GM12878 (cell line): ENCODE results near the gene RIC8B. TPM values are rescaled to one million over a fixed set of nuclear protein-coding genes. Genes with fewer than 3 reads are reported as not detected.
A peak's percentile ranks its signal among the peaks of the same experiment; 100 is the strongest.

Experiments
- ATAC-seq: fragments of 200-7000 bp; cut with Tn5 transposase; 3 replicates; pipeline ENCODE4 v1.9.1; 2020; ENCODE audit warnings: mild to moderate bottlenecking, moderate library complexity
- BruUV-seq: library from RNA; stranded (reverse); fragments of 400-500 nt; replicated peaks from 2 replicates; lab custom pipeline; 2021; lab: Mats Ljungman, UMichigan
- CTCF ChIA-PET: fragments of 300-600 bp; sonication (Branson Sonifier 250); formaldehyde crosslinking; extraction: SDS; loops from one replicate; lab custom pipeline; 2021; ENCODE audit warnings: inconsistent platforms; lab: Yijun Ruan, JAX
- POLR2A ChIA-PET: fragments of 350-600 bp; formaldehyde crosslinking; extraction: SDS; loops from one replicate; lab custom pipeline; 2021; ENCODE audit warnings: inconsistent platforms; lab: Charles Lee
- RAD21 ChIA-PET: fragments of 300-600 bp; sonication (Branson Sonifier 250); formaldehyde crosslinking; loops from one replicate; lab custom pipeline; 2023; ENCODE audit warnings: antibody characterized with exemption; ENCODE audit not compliant: unreplicated experiment; lab: Charles Lee
- SMC1A ChIA-PET: fragments of 300-600 bp; sonication (Branson Sonifier 250); formaldehyde crosslinking; loops from one replicate; lab custom pipeline; 2023; ENCODE audit not compliant: unreplicated experiment, uncharacterized antibody; lab: Charles Lee
- DNase-seq: peaks from one replicate; pipeline ENCODE4 v3.0.0-alpha.2; 2011; ENCODE audit warnings: low read depth, low spot score
- FAIRE-seq: peaks from 3 replicates; lab custom pipeline; 2011; peaks lifted over from hg19 to GRCh38; lab: Jason Lieb, UNC
- H2AFZ ChIP-seq: 2 replicates; pipeline ENCODE4 v1.6.0; 2011; ENCODE audit warnings: low read depth, low read length, control low read depth; ENCODE audit not compliant: control insufficient read depth
- H3K27ac ChIP-seq: 2 replicates; pipeline ENCODE4 v1.5.1; 2011; ENCODE audit warnings: control low read depth; ENCODE audit not compliant: control insufficient read depth, insufficient read depth
- H3K27me3 ChIP-seq, 2 experiments: replicated peaks in 1 of 2; 2 replicates each; pipeline versions ENCODE4 v1.6.0 to v1.6.1; 2011; ENCODE audit warnings: low read length in 1 of 2; ENCODE audit not compliant: control insufficient read depth in 2 of 2, insufficient read depth in 2 of 2
- H3K36me3 ChIP-seq, 2 experiments: 2 replicates each; pipeline ENCODE4 v1.5.1; 2011; ENCODE audit warnings: low read length in 1 of 2; ENCODE audit not compliant: control insufficient read depth in 2 of 2, insufficient read depth in 2 of 2
- H3K4me1 ChIP-seq: 2 replicates; pipeline ENCODE4 v1.6.1; 2011; ENCODE audit warnings: mild to moderate bottlenecking, low read length, moderate library complexity, mixed read lengths; ENCODE audit not compliant: control insufficient read depth, insufficient read depth
- H3K4me2 ChIP-seq: 2 replicates; pipeline ENCODE4 v1.6.0; 2011; ENCODE audit warnings: control low read depth; ENCODE audit not compliant: control insufficient read depth, insufficient read depth
- H3K4me3 ChIP-seq: fragments of 200-600 bp; sonication (generic); 2 replicates; pipeline ENCODE4 v1.5.1; 2016
- H3K79me2 ChIP-seq: 2 replicates; pipeline ENCODE4 v1.6.0; 2011; ENCODE audit warnings: low read length; ENCODE audit not compliant: control insufficient read depth, insufficient read depth
- H3K9ac ChIP-seq: 2 replicates; pipeline ENCODE4 v1.8.0; 2011; ENCODE audit warnings: low read length, control low read depth, mixed read lengths; ENCODE audit not compliant: control insufficient read depth, insufficient read depth
- H3K9me3 ChIP-seq: replicated peaks from 3 replicates; pipeline ENCODE4 v1.5.1; 2011; ENCODE audit warnings: mild to moderate bottlenecking, low read length; ENCODE audit not compliant: control insufficient read depth, insufficient read depth
- H4K20me1 ChIP-seq: 2 replicates; pipeline ENCODE4 v1.6.0; 2011; ENCODE audit not compliant: control insufficient read depth, insufficient read depth
- ASH2L ChIP-seq: fragments of 300-600, 200-600 bp; sonication (generic); IDR thresholded peaks from 2 replicates; pipeline ENCODE4 v1.6.1; 2017; ENCODE audit warnings: low read depth, mild to moderate bottlenecking, borderline replicate concordance
- RAD21 ChIP-seq: IDR thresholded peaks from 2 replicates; pipeline ENCODE4 v1.6.1; 2011; ENCODE audit warnings: mild to moderate bottlenecking, low read depth, low read length, moderate library complexity; ENCODE audit not compliant: insufficient read depth
- SMC3 ChIP-seq: IDR thresholded peaks from 2 replicates; pipeline ENCODE4 v1.6.1; 2011; ENCODE audit warnings: low read length, improper control_type of control experiment, borderline replicate concordance
- TBL1XR1 ChIP-seq: IDR thresholded peaks from 2 replicates; pipeline ENCODE4 v1.6.1; 2012; ENCODE audit warnings: low read depth, low read length, improper control_type of control experiment
- WGBS: methylation state at CpG from one replicate; pipeline ENCODE4 v1.1.6; 2016; ENCODE audit warnings: low lambda C conversion rate; ENCODE audit not compliant: insufficient replicate concordance, insufficient coverage; ENCODE audit errors: missing lambda C conversion rate; 5-methylcytosine and 5-hydroxymethylcytosine counted together
- in situ Hi-C: fragments of 300-500 bp; cut with MboI; formaldehyde crosslinking; loops from 9 replicates; pipeline ENCODE4 v1.14.3; 2018; ENCODE audit warnings: mixed read lengths
- intact Hi-C: fragments of 100-400 bp; cut with micrococcal nuclease; formaldehyde crosslinking; loops from one replicate; pipeline ENCODE4 v1.14.2; 2022; ENCODE audit not compliant: unreplicated experiment
- polyA plus RNA-seq, 11 experiments: library from polyadenylated mRNA; depleted of rRNA in 4 of 11; unstranded in 6 of 11; stranded (reverse) in 5 of 11; fragments of >200 nt; fragmentation: Nextera tagmentation in 4 of 11; fragmentation: Illumina TruSeq in 1 of 11; extraction: Ambion mirVana in 4 of 11; extraction: Trizol in 1 of 11; gene quantifications; 1 replicate in 1 of 11; 2 replicates in 10 of 11; pipeline versions ENCODE4 v1.2.1 to v1.2.3, GENCODE V29; 2011 to 2016; ENCODE audit warnings: inconsistent platforms in 2 of 11, missing spikeins in 2 of 11, low read depth in 1 of 11
- total RNA-seq, 4 experiments: library from RNA; depleted of rRNA in 3 of 4; stranded (reverse); fragments of >200 nt in 3 of 4; fragmentation: Illumina TruSeq in 1 of 4; extraction: Trizol in 1 of 4; gene quantifications; 2 replicates each; pipeline versions ENCODE4 v1.2.1 to v1.2.3, GENCODE V29; 2013 to 2021
- TF ChIP-seq, protein P1 (sequence below), 3 experiments: IDR thresholded peaks in 2 of 3; conservative IDR thresholded peaks in 1 of 3; 2 replicates each; pipeline ENCODE4 v1.5.1; 2011; ENCODE audit warnings: low read depth in 3 of 3, low read length in 3 of 3, mild to moderate bottlenecking in 3 of 3, control low read depth in 2 of 3, moderate library complexity in 2 of 3, inconsistent platforms in 1 of 3, mixed read lengths in 1 of 3; ENCODE audit not compliant: control insufficient read depth in 2 of 3, insufficient read depth in 1 of 3; ENCODE audit errors: extremely low read depth in 1 of 3

The RIC8B gene
- total and polyA plus RNA-seq, 10 of the 15 experiments (the other 5 are each of a cell fraction or from before 2014, with no cell fraction given), result 2.3 to 10.8 (median 6.2) TPM

DNA sequence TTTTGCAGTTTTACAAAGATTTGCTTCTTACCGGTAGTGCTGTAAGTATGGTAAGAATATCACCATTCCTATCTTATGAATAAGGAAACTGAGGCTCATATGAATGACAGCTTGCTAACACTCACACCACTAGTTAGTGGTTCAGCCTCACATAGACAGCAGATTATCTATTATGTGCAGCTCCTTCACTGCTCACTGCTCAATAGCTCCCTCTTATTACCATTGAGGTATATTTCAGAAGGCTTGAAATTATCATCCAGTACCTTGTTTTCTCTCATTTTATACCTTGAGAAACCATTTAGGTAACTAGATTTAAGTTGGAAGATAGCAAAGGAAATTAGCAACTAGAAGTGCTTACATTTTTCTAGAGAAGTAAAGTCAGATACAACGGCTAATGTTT, 15.5 kb downstream of the RIC8B start:
- Histone ChIP-seq H3K9ac (no peak overlapping the region), H3K79me2 (no peaks in the 10 kb centered on the region), H2AFZ (no peak overlapping the region), H3K4me2 (no peak overlapping the region), H3K4me1 (no peaks in the 10 kb centered on the region), H3K27me3 (no peaks in the 10 kb centered on the region), H3K9me3 (peaks cover 4% of the 10 kb centered on the region; the same call in 2 of the 3 replicates), H3K36me3 (peaks cover 4 to 11% of the 10 kb centered on the region in 2 experiments), H4K20me1 (no peaks in the 10 kb centered on the region), H3K4me3 (no peak overlapping the region), H3K27ac (no peak overlapping the region)
- ATAC-seq, result peak; percentile 69
- no peak for DNase-seq
- no TSS peak for BruUV-seq
- in situ Hi-C loops (no loop called here), intact Hi-C loops (no loop called here)
- ChIA-PET RAD21 (interaction anchor here (0.7 to 1.4 kb wide), 5 partner anchors 10 to 54 kb away, joined by 3 to 8 read pairs (median 3); no protein-coding TSS in a partner anchor), SMC1A (interaction anchor here (0.6 to 2.8 kb wide), 13 partner anchors 9 to 129 kb away, joined by 3 to 9 read pairs (median 3); partner anchors contain the start of gene RIC8B), POLR2A (interaction anchor here (0.7 to 1.8 kb wide), 4 partner anchors 12 to 278 kb away, joined by 3 to 6 read pairs (median 4); no protein-coding TSS in a partner anchor), CTCF (interaction anchor here (1.1 to 2.8 kb wide), 9 partner anchors 11 to 127 kb away, joined by 3 to 16 read pairs (median 5); no protein-coding TSS in a partner anchor)
- 34% methylated on average over 2 of the region's 2 CpGs for WGBS
- peak; percentile 7 for FAIRE-seq
- TF ChIP-seq SMC3 (0 out of 2 replicates have a peak, but pooled peaks have one; percentile 19), ASH2L (no peak), RAD21 (peak; percentile 29), TBL1XR1 (no peak)
- TF ChIP-seq, protein P1, sequence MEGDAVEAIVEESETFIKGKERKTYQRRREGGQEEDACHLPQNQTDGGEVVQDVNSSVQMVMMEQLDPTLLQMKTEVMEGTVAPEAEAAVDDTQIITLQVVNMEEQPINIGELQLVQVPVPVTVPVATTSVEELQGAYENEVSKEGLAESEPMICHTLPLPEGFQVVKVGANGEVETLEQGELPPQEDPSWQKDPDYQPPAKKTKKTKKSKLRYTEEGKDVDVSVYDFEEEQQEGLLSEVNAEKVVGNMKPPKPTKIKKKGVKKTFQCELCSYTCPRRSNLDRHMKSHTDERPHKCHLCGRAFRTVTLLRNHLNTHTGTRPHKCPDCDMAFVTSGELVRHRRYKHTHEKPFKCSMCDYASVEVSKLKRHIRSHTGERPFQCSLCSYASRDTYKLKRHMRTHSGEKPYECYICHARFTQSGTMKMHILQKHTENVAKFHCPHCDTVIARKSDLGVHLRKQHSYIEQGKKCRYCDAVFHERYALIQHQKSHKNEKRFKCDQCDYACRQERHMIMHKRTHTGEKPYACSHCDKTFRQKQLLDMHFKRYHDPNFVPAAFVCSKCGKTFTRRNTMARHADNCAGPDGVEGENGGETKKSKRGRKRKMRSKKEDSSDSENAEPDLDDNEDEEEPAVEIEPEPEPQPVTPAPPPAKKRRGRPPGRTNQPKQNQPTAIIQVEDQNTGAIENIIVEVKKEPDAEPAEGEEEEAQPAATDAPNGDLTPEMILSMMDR (IDR thresholded peaks at IDR 0.05 in 2 of 3, conservative IDR thresholded peaks at IDR 0.05 in 1 of 3; ENCODE audit: control insufficient read depth in 2 of 3, extremely low read depth in 1 of 3, insufficient read depth in 1 of 3, low read depth in 3 of 3, low read length in 3 of 3), result peak in 2 of 3 experiments; percentile 13 to 27; a peak in 1 of 6 replicates
